HG03175 (cell line): ENCODE results near the gene ELOVL5.
"Not testable (repeated sequence)": the region's sequence is repeated elsewhere in the genome, so short reads cannot be mapped to it uniquely, and the experiment has no call there.

Source experiments
- ATAC-seq: cut with Tn5 transposase; IDR thresholded peaks from one replicate; pipeline ENCODE4 v1.9.1; 2021; ENCODE audit warnings: mild to moderate bottlenecking, moderate library complexity; ENCODE audit not compliant: unreplicated experiment

The ELOVL5 gene

GRCh38 chr6:53306217-53306616 is 42.5 kb downstream of the ELOVL5 start:
- not testable (repeated sequence) for ATAC-seq

GRCh38 chr6:53305506-53306005 is 43.2 kb downstream of the ELOVL5 start:
- not testable (repeated sequence) for ATAC-seq

GRCh38 chr6:53304953-53305352 is 43.8 kb downstream of the ELOVL5 start:
- ATAC-seq, result not testable (repeated sequence)

GRCh38 chr6:53302678-53303360 is 45.9 kb downstream of the ELOVL5 start:
- ATAC-seq, result no peak

- no peak for ATAC-seq
Observed at GRCh38 chr6:53301801-53302537, 46.8 kb downstream of the ELOVL5 start.

- no peak for ATAC-seq
Observed at GRCh38 chr6:53300656-53301551, 47.8 kb downstream of the ELOVL5 start.

- ATAC-seq, result no peak
Observed at GRCh38 chr6:53299331-53300005, 49.3 kb downstream of the ELOVL5 start.

GRCh38 chr6:53297004-53297403 is 51.7 kb downstream of the ELOVL5 start:
- ATAC-seq, result no peak

- ATAC-seq, result no peak
Observed at GRCh38 chr6:53295176-53295575, 53.6 kb downstream of the ELOVL5 start.

GRCh38 chr6:53294611-53295010 is 54.1 kb downstream of the ELOVL5 start:
- no peak for ATAC-seq

- no peak for ATAC-seq
Observed at GRCh38 chr6:53294095-53294494, 54.7 kb downstream of the ELOVL5 start.

GRCh38 chr6:53293691-53294090 is 55.1 kb downstream of the ELOVL5 start:
- ATAC-seq, result no peak

- no peak for ATAC-seq
Observed at GRCh38 chr6:53290537-53291510, 57.9 kb downstream of the ELOVL5 start.

GRCh38 chr6:53287336-53288225 is 61.2 kb downstream of the ELOVL5 start:
- ATAC-seq, result no peak

- ATAC-seq, result peak; percentile 67
Observed at GRCh38 chr6:53284901-53285300, 63.8 kb downstream of the ELOVL5 start.

GRCh38 chr6:53282741-53283140 is 66.0 kb downstream of the ELOVL5 start:
- no peak for ATAC-seq

GRCh38 chr6:53282234-53282633 is 66.5 kb downstream of the ELOVL5 start:
- ATAC-seq, result no peak

GRCh38 chr6:53281518-53282215 is 67.1 kb downstream of the ELOVL5 start:
- peak; percentile 54 for ATAC-seq
